LoVo (cell line): Measurements from ENCODE around the gene CLCN2.

ENCODE experiments used
- DNase-seq: peaks from one replicate; pipeline ENCODE4 v3.0.0-alpha.2; 2016; ENCODE audit warnings: low spot score

CLCN2 gene

GRCh38 chr3:184325715-184326369 lies 35.6 kb downstream of the CLCN2 start:
- no peak for DNase-seq

DNA sequence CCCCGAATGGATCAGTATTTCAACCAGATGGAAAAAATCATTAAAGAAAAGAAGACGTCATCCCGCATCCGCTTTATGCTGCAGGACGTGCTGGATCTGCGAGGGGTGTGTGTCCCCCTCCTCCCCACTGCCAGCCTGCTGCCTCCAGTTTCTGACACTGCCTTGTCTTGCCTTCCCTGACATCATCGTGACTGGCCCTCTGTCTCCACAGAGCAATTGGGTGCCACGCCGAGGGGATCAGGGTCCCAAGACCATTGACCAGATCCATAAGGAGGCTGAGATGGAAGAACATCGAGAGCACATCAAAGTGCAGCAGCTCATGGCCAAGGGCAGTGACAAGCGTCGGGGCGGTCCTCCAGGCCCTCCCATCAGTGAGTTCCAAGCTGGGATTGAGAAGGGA lies 36.1 kb downstream of the CLCN2 start:
- DNase-seq, result no peak

GRCh38 chr3:184323696-184324095 lies 37.7 kb downstream of the CLCN2 start:
- no peak for DNase-seq

DNA sequence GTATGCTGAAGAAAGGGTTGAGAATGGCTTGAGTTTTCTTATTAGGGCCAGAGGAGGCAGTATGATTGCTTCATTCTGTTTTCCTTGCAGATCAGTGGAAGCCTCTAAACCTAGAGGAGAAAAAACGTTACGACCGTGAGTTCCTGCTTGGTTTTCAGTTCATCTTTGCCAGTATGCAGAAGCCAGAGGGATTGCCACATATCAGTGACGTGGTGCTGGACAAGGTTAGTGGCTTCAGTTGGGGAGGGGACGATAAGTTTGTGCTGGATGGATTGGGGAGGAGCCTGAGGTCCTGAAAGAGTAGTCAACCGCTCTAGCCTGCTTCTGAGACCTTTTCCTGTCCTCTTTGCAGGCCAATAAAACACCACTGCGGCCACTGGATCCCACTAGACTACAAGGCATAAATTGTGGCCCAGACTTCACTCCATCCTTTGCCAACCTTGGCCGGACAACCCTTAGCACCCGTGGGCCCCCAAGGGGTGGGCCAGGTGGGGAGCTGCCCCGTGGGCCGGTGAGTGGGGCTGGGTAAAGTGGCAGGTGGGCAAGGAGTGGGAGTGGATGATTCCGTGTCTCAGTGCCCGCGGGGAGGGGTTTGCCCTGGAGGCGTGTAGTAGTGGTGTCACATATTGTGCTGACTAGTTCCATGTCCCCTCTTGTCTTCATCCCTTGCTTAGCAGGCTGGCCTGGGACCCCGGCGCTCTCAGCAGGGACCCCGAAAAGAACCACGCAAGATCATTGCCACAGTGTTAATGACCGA lies 38.5 kb downstream of the CLCN2 start:
- DNase-seq, result no peak

GRCh38 chr3:184321666-184322065 lies 39.7 kb downstream of the CLCN2 start:
- DNase-seq, result no peak

- peak; percentile 80 for DNase-seq
Observed at GRCh38 chr3:184320104-184320445, 41.3 kb downstream of the CLCN2 start.

- DNase-seq, result no peak
Observed at GRCh38 chr3:184317201-184317600, 44.2 kb downstream of the CLCN2 start.

DNA sequence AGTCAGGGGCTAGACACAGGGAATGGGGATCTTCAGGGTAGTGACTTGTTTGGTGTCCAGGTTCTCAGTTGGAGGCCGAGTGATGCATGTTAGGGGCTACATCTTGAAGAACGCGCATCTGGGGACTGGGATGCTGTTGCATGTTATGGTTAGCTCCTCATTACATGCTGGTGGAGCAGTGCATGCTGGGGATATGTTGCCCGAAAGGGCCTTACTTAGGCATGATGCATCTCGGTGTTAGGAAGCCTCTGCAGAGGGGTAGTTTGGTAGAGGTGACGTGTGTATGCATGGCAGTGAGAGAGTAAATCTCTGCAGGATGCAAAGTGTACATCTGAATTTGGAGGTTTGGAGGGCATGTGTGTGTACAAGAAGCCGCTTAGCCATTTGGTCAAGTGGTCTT lies 44.6 kb downstream of the CLCN2 start:
- no peak for DNase-seq

- DNase-seq, result no peak
Observed at GRCh38 chr3:184315871-184316661, 45.3 kb downstream of the CLCN2 start.

DNA sequence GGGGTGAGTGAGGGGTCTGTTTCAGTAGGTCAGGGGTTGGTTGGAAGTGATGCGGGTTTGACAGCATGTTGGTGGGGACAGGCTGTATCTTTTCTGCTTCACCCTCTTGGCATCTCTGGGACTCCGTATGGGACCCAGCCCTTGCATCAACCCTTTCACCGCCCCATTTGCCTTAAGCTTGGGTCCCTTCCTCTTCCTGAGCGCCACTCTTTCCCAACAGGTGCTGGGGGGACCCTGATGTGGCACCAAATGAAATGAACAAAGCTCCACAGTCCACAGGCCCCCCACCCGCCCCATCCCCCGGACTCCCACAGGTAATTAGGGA lies 45.9 kb downstream of the CLCN2 start:
- no peak for DNase-seq

DNA sequence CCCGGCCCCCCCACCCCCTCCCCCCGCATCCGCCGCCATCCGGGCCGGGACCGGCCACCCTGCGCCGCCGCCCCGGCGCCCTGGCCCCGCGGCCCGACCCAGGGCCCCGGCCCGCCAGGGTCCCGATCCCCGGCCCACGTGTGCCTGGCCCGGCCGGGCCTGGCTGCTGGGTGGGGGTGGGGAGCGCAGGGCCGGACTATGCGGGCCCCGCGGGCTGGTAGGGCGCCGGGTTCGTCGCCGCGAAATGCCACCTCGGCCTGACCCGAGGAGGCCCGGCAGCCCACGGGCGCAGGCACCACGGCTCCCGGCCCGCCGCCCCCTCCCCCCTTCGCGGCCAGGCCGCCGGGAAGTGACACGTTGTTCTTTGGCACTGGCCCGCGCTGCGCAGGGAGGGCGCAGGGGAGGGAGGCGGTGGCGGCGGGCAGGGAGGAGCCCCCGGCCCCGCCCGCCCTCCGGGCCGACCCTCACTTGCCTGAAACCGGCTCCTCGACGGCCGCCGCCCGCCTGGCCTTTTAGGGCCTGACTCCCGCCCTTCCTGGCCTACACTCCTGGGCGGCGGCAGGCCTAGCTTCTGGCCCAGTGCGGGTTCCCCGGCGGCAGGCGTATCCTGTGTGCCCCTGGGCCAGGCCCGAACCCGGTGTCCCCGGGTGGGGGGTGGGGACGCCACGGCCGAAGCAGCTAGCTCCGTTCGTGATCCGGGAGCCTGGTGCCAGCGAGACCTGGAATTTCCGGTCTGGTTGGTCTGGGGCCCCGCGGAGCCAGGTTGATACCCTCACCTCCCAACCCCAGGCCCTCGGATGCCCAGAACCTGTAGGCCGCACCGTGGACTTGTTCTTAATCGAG lies 46.5 kb downstream of the CLCN2 start:
- no peak for DNase-seq

DNA sequence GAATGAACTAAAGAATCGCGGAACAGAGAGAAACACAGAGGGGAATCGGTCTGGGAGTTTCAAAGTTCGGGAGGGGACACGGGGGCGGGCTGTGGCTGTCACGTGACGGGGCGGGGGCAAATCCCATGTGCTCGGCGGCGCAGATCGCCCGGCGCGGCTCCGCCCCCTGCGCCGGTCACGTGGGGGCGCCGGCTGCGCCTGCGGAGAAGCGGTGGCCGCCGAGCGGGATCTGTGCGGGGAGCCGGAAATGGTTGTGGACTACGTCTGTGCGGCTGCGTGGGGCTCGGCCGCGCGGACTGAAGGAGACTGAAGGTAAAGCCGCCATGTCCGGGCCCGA lies 47.1 kb downstream of the CLCN2 start, which contains the start of gene EIF4G1:
EIF4G1 (plus strand) TSS at position 244 of the 337 bp plus-strand sequence. CDS start 1,191 bp downstream, outside the sequence.
- DNase-seq, result peak; percentile 94

- DNase-seq, result no peak
Observed at GRCh38 chr3:184311633-184312032, 49.8 kb downstream of the CLCN2 start.

DNA sequence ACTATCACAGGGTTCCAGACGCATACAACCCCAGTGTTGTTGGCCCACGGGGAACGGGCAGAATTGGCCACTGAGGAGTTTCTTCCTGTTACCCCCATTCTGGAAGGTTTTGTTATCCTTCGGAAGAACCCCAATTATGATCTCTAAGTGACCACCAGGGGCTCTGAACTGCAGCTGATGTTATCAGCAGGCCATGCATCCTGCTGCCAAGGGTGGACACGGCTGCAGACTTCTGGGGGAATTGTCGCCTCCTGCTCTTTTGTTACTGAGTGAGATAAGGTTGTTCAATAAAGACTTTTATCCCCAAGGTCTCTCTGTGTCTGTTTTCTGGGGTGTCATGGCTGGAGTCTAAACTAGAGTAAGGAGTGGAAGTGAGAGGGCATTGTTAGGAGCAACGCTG lies 52.7 kb downstream of the CLCN2 start:
- no peak for DNase-seq

- no peak for DNase-seq
Observed at GRCh38 chr3:184307915-184308314, 53.5 kb downstream of the CLCN2 start.

GRCh38 chr3:184306341-184306972 lies 54.9 kb downstream of the CLCN2 start:
- DNase-seq, result no peak

DNA sequence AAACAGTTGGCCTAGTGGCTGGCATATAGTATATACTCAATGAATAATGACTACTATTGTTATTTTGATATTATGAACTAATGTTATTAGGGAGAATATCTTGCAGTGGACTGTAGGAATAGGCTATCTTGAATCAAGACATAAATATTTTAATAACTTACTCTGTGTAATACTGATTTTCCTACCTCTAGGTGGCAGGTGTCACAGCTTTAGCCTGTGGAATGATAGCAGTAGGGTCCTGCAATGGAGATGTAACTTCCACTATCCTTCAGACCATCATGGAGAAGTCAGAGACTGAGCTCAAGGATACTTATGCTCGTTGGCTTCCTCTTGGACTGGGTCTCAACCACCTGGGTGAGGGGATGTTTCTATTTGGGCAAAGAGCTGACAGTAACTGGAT lies 55.8 kb downstream of the CLCN2 start:
- no peak for DNase-seq

DNA sequence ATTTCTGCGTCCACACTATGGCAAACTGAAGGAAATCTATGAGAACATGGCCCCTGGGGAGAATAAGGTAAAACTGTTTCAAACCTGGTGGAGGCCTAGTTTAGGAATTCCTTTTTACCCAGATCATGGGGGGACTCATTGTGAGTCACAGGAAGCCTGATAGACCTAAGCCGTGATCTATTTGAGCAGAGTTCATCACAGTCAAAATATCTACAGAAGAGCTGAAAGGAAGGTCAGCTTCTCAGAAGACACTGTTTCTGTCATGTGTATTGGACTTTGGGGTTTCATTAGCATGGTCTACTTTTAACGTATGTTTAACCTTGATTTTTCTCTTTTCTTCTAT lies 61.1 kb downstream of the CLCN2 start:
- DNase-seq, result no peak

DNA sequence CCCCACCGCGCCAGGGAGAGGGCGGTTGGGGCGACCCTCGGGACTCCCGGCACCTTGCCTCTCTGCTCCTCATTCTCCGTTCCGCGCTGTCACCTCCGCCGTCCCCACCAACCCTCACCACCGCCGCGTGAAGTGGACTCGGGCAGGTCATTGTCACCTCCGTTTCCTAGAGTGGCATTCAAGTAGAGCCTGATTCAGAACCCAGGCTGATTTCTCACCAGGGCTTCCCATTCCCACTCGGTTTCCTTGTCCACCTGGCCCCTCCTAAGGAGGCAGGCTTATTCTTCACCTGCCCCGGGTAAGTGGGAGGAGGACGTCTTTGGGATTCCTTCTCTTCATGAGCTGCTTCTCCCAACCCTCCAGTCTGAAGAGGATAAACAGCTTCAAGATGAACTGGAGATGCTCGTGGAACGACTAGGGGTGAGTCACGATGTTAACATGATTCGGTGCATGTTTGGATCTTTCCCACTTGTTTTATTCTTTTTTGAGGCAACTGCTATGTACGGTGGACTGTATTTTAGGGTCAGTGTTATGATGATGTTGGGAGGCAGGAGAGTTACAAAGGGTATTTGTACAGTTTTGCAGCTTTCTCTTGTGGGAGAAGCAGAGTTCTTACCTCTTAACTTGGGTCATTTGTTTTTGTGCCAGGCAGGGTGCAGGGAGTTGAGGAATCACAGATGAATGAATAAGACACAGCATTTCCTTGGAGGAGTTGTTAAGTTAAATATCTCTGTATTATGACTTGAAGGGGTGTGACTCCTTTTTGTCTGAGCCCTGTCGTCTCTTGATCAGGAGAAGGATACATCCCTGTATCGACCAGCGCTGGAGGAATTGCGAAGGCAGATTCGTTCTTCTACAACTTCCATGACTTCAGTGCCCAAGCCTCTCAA lies 61.7 kb downstream of the CLCN2 start:
- DNase-seq, result no peak

GRCh38 chr3:184298759-184299487 lies 62.5 kb downstream of the CLCN2 start, which contains the start of gene PSMD2:
PSMD2 (plus strand) TSS chr3:184299241; CDS start chr3:184299267, 26 bp downstream.
- peak; percentile 93 for DNase-seq
